Panc1 (cell line): ENCODE measurements around the gene NXF1. TPM values are rescaled to one million over a fixed set of nuclear protein-coding genes. Genes with fewer than 3 reads are reported as not detected.
A peak's percentile ranks its signal among the peaks of the same experiment; 100 is the strongest.

Source experiments
- ATAC-seq: fragments of 200-7000 bp; cut with Tn5 transposase; 2 replicates; pipeline ENCODE4 v1.9.1; 2020; ENCODE audit warnings: mild to moderate bottlenecking, moderate library complexity
- BruUV-seq: library from RNA; stranded (reverse); fragments of 400-500 nt; replicated peaks from 2 replicates; lab custom pipeline; 2021; lab: Mats Ljungman, UMichigan
- CTCF ChIA-PET: fragments of 300-600 bp; sonication (Branson Sonifier 250); formaldehyde crosslinking; loops from one replicate; lab custom pipeline; 2022; ENCODE audit warnings: antibody characterized with exemption; lab: Charles Lee
- POLR2A ChIA-PET: fragments of 300-600 bp; sonication (Branson Sonifier 250); formaldehyde crosslinking; loops from one replicate; lab custom pipeline; 2022; ENCODE audit warnings: antibody characterized with exemption; lab: Charles Lee
- DNase-seq: peaks from one replicate; pipeline ENCODE4 v3.0.0-alpha.2; 2010; ENCODE audit warnings: low read depth, low spot score
- H3K27ac ChIP-seq: 2 replicates; pipeline ENCODE4 v1.5.1; 2011; ENCODE audit warnings: mild to moderate bottlenecking, low read length, inconsistent platforms
- H3K27me3 ChIP-seq: fragments of 200-500 bp; sonication (Bioruptor generic); 2 replicates; pipeline ENCODE4 v1.6.0; 2014; ENCODE audit warnings: low read length, inconsistent platforms; ENCODE audit not compliant: control insufficient read depth, insufficient read depth
- H3K36me3 ChIP-seq: fragments of 200-500 bp; sonication (Bioruptor generic); 2 replicates; pipeline ENCODE4 v1.5.1; 2014; ENCODE audit warnings: inconsistent platforms, mild to moderate bottlenecking, low read length, moderate library complexity; ENCODE audit not compliant: control insufficient read depth, insufficient read depth
- H3K4me1 ChIP-seq: 2 replicates; pipeline ENCODE4 v1.5.1; 2011; ENCODE audit warnings: inconsistent platforms, mild to moderate bottlenecking, low read length, moderate library complexity; ENCODE audit not compliant: control insufficient read depth, insufficient read depth
- H3K4me3 ChIP-seq, 2 experiments: 2 replicates each; pipeline ENCODE4 v1.5.1; 2011 to 2012; ENCODE audit warnings: low read depth in 2 of 2, low read length in 2 of 2, mild to moderate bottlenecking in 2 of 2, inconsistent platforms in 1 of 2, moderate library complexity in 1 of 2
- H3K9me3 ChIP-seq: fragments of 200-500 bp; sonication (Bioruptor generic); 2 replicates; pipeline ENCODE4 v1.5.1; 2014; ENCODE audit warnings: low read depth, mild to moderate bottlenecking, inconsistent platforms, low read length, moderate library complexity; ENCODE audit not compliant: control insufficient read depth, insufficient read depth
- POLR2AphosphoS5 ChIP-seq: IDR thresholded peaks from 2 replicates; pipeline ENCODE4 v1.6.1; 2012; ENCODE audit warnings: mild to moderate bottlenecking, low read depth, low read length, moderate library complexity
- SIN3A ChIP-seq: IDR thresholded peaks from 2 replicates; pipeline ENCODE4 v1.6.1; 2012; ENCODE audit warnings: low read depth, mild to moderate bottlenecking, low read length, moderate library complexity, borderline replicate concordance; ENCODE audit not compliant: insufficient read depth
- TCF7L2 ChIP-seq: IDR thresholded peaks from 2 replicates; pipeline ENCODE4 v1.6.1; 2011; ENCODE audit warnings: mild to moderate bottlenecking, low read depth, low read length, inconsistent platforms
- in situ Hi-C: cut with HindIII; loops from 2 replicates; pipeline ENCODE4 v1.10.0; 2016; ENCODE audit warnings: low sequenced_read_pairs, low pct_unique_long_range_greater_than_20kb
- intact Hi-C: fragments of 100-400 bp; cut with micrococcal nuclease; formaldehyde crosslinking; loops from one replicate; pipeline ENCODE4 v1.10.0; 2022; ENCODE audit not compliant: unreplicated experiment
- total RNA-seq: library from RNA; stranded (reverse); gene quantifications from one replicate; pipeline ENCODE4 v1.2.1, GENCODE V29; 2021; ENCODE audit not compliant: unreplicated experiment
- TF ChIP-seq, protein P1 (sequence below): fragments of 450-650 bp; IDR thresholded peaks from 2 replicates; pipeline ENCODE4 v1.5.1; 2017; ENCODE audit warnings: mild to moderate bottlenecking
- TF ChIP-seq, protein P2 (sequence below), 2 experiments: IDR thresholded peaks; 2 replicates each; pipeline ENCODE4 v1.6.1; 2011 to 2012; ENCODE audit warnings: low read depth in 2 of 2, control low read depth in 1 of 2, low read length in 1 of 2, mild to moderate bottlenecking in 1 of 2, moderate library complexity in 1 of 2; ENCODE audit not compliant: insufficient read depth in 1 of 2

The NXF1 gene
- total RNA-seq, 1 experiment from 2014 or later: 56.7 TPM

DNA sequence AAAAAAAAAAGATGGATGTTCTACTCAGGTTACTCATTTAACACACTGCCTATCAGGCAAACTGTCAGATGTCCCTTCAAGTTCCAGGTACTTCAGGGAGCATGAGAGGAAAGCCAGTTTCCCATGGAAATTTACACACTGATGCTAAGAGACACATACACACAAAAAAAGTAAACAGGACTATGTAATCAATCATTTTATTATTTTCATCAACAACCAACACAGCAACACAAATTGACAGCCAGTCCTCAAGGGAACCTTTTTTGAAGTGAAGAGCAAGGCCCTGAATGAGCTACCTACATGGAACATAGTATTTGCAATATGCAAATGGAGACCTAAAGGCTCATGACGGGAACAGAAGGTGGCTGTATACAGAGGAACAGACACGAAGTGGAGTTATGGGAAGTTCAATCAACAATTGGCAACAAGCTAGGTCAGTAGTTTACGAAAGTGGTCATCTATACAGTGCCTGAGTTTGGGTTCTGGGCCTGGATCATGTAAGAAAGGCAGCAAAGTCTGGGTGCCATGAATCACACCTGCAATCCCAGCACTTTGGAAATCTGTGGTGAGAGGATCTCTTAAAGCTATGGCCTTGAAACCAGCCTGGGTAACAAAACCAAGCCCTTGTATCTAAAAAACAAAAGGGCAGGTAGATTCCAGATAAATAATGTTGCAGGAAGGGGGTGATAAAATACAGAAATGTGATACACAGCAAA, 46.7 kb upstream of the NXF1 start:
- in situ Hi-C loops (no loop called here), intact Hi-C loops (no loop called here)
- no TSS peak for BruUV-seq
- H3K36me3 ChIP-seq: peaks cover 31% of the 10 kb centered on the region
- H3K4me1 ChIP-seq: peaks cover 27% of the 10 kb centered on the region
- no peak for DNase-seq
- peak overlapping the region in 1 of 2 experiments; percentile 12; a peak in 1 of 4 replicates for H3K4me3 ChIP-seq
- H3K27ac ChIP-seq: peak overlapping the region; percentile 37; the same call in 1 of the 2 replicates
- ChIA-PET CTCF (interaction anchor here (0.7 kb wide), 1 partner anchor 14 kb away, joined by 4 read pairs; no protein-coding TSS in a partner anchor), POLR2A (interaction anchor here (0.9 to 3.5 kb wide), 2 partner anchors 11 to 98 kb away, joined by 3 to 19 read pairs; partner anchors contain the start of gene ZBTB3)
- H3K9me3 ChIP-seq: no peaks in the 10 kb centered on the region
- no peaks in the 10 kb centered on the region for H3K27me3 ChIP-seq
- ATAC-seq: no peak
- 0 out of 2 replicates have a peak, but pooled peaks have one; percentile 33 for TF ChIP-seq POLR2AphosphoS5
- TF ChIP-seq, protein P1, sequence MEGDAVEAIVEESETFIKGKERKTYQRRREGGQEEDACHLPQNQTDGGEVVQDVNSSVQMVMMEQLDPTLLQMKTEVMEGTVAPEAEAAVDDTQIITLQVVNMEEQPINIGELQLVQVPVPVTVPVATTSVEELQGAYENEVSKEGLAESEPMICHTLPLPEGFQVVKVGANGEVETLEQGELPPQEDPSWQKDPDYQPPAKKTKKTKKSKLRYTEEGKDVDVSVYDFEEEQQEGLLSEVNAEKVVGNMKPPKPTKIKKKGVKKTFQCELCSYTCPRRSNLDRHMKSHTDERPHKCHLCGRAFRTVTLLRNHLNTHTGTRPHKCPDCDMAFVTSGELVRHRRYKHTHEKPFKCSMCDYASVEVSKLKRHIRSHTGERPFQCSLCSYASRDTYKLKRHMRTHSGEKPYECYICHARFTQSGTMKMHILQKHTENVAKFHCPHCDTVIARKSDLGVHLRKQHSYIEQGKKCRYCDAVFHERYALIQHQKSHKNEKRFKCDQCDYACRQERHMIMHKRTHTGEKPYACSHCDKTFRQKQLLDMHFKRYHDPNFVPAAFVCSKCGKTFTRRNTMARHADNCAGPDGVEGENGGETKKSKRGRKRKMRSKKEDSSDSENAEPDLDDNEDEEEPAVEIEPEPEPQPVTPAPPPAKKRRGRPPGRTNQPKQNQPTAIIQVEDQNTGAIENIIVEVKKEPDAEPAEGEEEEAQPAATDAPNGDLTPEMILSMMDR: no peak

DNA sequence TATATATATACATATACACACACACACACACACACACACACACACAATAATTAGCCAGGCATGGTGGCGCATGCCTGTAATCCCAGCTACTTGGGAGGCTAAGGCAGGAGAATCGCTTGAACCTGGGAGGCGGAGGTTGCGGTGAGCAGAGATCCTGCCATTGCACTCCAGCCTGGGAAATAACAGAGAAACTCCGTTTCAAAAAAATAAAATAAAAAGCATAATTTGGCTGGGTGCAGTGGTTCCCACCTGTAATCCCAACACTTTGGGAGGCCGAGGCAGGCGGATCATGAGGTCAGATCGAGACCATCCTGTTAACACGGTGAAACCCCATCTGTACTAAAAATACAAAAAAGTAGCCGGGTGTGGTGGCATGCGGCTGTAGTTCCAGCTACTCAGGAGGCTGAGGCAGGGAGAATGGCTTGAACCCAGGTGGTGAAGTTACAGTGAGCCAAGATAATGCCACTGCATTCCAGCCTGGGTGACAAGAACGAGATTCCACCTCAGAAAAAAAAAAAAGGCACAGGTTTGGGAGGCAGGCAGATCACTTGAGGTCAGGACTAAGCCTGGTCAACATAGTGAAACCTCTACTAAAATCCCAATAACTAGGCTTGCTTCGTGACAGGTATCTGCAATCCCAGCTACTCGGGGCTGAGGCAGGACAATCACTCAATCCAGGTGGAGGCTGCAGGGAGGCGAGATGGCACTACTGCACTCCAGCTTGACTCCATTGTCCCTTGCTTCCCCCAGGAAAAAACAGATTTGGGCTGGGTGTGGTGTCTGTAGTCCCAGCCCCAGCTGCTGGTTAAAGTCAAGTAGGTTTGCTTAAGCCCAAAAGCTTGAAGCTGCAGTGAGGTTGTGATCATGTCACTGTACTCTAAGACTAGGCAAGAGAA, 45.9 kb upstream of the NXF1 start:
- peaks cover 27% of the 10 kb centered on the region for H3K4me1 ChIP-seq
- DNase-seq: no peak
- intact Hi-C loops (no loop called here), in situ Hi-C loops (no loop called here)
- BruUV-seq: no TSS peak
- H3K27ac ChIP-seq: peak overlapping the region; percentile 37; the same call in 1 of the 2 replicates
- no peak overlapping the region for H3K4me3 ChIP-seq
- TF ChIP-seq POLR2AphosphoS5 (0 out of 2 replicates have a peak, but pooled peaks have one; percentile 74), TCF7L2 (no peak), SIN3A (peak; percentile 76; the same call in 1 of the 2 replicates)
- TF ChIP-seq, protein P2, sequence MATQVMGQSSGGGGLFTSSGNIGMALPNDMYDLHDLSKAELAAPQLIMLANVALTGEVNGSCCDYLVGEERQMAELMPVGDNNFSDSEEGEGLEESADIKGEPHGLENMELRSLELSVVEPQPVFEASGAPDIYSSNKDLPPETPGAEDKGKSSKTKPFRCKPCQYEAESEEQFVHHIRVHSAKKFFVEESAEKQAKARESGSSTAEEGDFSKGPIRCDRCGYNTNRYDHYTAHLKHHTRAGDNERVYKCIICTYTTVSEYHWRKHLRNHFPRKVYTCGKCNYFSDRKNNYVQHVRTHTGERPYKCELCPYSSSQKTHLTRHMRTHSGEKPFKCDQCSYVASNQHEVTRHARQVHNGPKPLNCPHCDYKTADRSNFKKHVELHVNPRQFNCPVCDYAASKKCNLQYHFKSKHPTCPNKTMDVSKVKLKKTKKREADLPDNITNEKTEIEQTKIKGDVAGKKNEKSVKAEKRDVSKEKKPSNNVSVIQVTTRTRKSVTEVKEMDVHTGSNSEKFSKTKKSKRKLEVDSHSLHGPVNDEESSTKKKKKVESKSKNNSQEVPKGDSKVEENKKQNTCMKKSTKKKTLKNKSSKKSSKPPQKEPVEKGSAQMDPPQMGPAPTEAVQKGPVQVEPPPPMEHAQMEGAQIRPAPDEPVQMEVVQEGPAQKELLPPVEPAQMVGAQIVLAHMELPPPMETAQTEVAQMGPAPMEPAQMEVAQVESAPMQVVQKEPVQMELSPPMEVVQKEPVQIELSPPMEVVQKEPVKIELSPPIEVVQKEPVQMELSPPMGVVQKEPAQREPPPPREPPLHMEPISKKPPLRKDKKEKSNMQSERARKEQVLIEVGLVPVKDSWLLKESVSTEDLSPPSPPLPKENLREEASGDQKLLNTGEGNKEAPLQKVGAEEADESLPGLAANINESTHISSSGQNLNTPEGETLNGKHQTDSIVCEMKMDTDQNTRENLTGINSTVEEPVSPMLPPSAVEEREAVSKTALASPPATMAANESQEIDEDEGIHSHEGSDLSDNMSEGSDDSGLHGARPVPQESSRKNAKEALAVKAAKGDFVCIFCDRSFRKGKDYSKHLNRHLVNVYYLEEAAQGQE (IDR thresholded peaks at IDR 0.05; ENCODE audit: insufficient read depth in 1 of 2, low read depth in 2 of 2, low read length in 1 of 2): peak in 1 of 2 experiments; percentile 31; a peak in 1 of 4 replicates
- TF ChIP-seq, protein P1: no peak
- H3K27me3 ChIP-seq: no peaks in the 10 kb centered on the region
- H3K36me3 ChIP-seq: peaks cover 31% of the 10 kb centered on the region
- ChIA-PET CTCF (interaction anchor here (0.7 kb wide), 3 partner anchors 12 to 30 kb away, joined by 4 to 6 read pairs (median 4); partner anchors contain the start of gene SLC3A2), POLR2A (interaction anchor here (0.6 to 3.5 kb wide), 6 partner anchors 10 to 883 kb away, joined by 3 to 19 read pairs (median 4); partner anchors contain the start of gene ZBTB3)
- no peaks in the 10 kb centered on the region for H3K9me3 ChIP-seq
- ATAC-seq: peak; percentile 27
